HG02763 (cell line): Measurements from ENCODE around the gene FAM76B.
"Not testable (repeated sequence)": the region's sequence is repeated elsewhere in the genome, so short reads cannot be mapped to it uniquely, and the experiment has no call there.

Source experiments
- ATAC-seq: cut with Tn5 transposase; IDR thresholded peaks from one replicate; pipeline ENCODE4 v1.9.1; 2021; ENCODE audit warnings: mild to moderate bottlenecking, moderate library complexity; ENCODE audit not compliant: unreplicated experiment

Gene FAM76B

DNA sequence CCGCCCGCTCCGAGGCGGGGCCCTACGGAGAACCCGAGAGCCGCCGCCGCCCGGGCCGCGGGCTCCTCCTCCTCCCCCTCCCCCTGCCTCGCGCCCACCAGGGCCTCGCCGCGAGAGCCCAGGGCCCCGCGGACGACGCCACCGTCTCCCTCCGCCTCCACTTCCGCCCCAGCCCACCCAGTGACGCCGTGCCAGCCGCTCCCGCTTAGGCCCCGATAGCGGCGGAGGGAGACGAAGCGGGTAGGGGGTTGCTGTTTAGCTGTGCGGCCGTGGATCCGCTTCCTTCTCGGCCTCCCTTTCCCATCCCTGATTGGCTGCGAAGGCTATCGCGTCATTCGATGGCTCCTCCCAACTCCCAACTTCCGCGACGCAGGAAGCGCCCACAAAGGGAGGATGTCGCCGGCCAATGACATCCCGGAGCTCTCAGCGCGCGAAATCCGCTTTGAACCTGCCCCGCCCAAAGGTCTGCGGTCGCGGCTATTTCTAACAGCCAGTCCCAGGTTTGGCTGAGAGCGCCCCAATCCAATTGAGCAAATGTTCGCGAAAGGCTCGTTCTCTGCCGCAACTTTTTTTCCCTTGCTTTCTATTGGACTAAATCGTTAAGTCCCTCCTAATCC is at the start of gene FAM76B:
TSS of gene FAM76B (minus strand) at position 277 of the 617 bp plus-strand sequence. CDS start 304 bp downstream, outside the sequence.
- ATAC-seq: peak; percentile 75

DNA sequence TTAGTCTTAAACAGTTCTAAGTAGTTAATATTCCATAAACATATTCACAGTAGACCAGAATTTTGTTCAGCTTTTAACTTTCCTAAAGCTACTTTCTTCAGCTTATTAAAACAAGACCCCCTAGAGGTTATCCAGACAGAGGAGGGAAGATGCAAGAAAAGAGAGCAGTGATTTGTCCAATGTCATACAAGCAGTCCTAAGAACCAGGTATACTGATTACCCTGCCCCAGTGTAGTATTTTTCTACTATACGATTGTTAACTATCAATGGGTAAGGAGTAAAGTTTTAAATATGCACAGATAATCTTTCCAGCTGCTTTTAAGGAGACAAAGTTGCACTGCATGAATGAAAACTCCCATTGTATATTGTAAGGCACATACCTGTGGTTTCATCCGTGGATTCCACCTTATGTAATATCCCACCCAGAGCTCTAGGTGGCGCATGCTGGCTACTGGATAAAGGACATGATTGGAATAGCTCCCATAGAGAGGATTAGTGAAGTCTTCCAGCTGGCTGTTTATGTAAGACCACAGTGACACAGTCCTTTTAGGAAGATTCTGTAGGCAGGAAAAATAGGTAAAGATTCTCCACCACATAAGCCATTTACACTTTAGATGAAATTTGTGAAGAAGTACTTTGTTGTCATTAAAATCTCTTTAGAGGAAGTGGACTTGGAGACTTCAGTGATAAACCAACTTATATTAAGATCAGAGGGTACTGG is 46.3 kb upstream of the FAM76B start:
- peak; percentile 81 for ATAC-seq

DNA sequence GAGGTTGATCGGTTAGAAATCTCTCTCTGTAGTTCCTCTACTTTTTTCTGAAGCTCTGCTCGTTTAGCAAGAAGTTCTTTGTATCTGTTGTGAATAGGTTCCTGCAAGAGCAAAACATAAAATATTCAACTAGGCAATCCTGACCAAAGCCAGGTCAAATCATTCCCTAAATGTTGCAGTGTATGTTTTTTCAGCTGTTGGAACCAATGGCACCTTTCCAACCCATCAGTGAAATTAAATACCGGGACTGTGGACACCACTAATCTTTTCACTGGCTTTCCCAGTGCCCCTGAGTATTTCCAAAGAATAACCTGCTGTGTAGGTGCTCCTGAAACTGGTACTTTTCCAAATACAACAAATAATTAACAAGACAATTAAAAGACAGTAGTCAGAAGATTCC is 45.8 kb upstream of the FAM76B start:
- no peak for ATAC-seq

DNA sequence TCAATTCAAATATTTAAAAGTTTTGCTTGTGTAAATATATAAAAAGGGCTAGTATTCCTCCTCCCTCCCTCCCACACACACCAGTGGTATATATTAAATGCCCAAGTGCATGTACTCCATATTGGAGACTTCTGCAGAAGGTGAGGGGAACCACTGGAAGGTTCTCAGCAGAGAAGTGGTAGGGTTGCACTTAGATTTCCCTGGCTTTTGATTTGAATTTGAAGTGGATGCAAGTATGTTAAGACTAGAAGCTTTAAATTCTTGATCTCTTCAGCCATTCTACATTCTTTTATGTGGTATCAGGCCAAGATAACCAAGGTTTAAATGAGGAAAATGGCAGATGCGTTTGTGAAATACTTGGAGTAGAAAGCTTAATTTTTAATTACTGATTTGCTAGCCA is 43.8 kb upstream of the FAM76B start:
- ATAC-seq: no peak

DNA sequence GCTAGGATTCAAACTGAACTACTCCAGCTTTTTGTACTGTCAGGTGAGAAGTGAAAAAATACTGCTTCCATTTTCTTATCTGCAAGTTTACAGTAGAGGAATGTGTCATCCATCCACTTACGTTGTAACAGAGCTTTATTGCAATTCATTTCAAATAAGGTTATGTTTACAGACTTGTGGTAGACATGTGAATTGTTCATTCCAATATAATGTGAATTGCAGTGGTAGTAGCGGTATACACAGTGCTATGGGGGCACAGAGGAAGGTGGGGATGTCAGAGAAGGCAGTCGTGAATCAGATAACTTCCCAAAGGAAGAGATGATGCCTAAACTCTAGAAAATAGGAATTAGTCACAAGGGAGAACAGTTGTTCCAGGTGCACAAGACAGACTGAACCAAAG is 43.2 kb upstream of the FAM76B start:
- no peak for ATAC-seq

DNA sequence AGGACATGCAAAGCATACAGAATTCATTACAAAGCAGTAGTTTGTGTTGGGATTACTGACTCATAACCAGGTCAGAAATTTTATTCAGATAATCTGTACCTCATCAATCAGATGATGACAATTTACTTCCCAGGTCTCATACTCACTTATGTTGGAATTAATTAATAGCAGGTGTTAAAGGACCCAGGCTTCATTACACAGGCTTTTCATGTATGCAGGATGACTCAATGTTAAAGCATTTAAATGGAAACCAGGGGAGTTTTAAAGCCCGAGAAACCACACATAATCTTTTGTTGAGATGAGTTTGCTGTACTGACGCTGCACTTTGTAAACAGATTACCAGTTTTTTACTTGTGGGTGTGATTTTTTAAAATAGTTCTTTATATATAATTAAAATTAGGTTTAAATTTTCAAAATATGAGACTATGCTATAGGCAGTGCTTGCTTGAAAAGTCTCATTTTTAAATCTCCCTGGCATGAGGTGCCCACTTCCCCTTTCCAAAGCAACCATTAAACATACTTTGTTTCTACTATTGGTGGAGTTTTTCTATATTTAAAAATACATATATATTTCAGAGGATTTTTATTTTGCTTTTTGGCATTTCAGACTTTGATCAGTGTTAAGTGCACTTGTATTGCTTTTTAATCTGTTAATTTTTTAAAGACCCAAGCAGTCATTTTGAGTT is 41.8 kb upstream of the FAM76B start:
- ATAC-seq: no peak

DNA sequence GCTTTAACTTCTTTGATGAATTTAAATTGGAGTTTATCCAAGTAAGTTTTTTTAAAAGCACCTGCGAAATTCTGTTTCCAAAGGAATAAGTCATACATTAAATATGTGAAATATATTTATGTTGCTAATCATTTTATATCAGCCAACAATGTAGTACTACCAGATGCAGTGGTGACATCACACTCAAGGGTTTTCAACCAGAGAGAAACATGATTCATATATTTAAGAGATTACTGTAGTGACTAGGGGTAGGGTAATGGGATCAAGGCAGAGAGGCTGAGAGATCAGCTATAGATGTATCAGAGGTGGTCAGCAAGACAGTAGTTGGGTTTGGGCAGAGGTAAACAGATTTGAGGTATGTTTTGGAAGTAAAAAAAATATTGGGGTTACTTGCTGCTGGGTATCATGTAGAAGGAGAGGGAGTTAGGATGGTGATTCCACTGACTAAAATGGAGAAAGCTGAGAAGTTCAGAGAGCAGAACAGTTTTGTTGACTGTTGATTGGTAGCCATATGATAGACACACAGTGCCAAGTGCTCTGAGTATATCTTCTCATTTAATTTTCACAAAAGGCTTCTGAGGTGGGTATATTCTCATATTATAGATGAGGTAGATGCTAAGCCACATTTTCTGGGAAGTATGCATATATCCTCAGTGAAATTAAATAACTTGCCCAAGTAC is 40.1 kb upstream of the FAM76B start:
- ATAC-seq: no peak

DNA sequence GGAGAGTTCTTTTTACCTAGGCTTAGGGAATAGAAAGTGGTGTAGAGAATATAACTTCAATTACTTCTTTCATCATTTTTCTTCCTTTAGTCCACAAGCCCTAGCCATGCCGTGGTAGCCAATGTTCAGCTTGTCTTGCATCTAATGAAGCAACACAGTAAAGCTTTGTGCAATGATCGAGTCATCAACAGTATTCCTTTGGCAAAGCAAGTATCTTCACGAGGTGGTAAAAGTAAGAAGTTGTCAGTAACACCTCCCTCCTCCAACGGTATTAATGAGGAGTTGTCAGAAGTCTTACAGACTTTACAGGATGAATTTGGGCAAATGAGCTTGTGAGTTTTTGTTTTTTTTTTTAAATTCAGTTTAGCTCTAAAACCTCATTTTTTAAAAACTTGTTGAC is 38.1 kb upstream of the FAM76B start:
- ATAC-seq: no peak

DNA sequence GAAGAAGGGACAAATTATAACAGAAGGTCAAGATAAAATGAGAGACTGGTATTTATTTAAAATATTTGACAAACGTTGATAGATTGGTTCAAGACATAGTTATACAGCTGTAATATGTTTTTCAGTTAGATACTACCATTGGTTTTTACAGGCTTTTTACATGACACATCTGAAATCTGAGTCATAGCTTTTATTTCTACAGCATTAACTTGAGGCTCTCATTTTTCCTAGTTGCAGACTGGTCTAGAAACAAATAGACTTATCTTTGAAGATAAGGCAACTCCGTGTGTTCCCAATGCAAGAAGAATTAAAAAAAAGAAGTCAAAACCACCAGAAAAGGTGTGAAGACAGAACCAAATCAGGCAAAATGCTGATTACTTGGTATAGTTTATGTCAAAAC is 32.1 kb upstream of the FAM76B start:
- ATAC-seq: no peak

DNA sequence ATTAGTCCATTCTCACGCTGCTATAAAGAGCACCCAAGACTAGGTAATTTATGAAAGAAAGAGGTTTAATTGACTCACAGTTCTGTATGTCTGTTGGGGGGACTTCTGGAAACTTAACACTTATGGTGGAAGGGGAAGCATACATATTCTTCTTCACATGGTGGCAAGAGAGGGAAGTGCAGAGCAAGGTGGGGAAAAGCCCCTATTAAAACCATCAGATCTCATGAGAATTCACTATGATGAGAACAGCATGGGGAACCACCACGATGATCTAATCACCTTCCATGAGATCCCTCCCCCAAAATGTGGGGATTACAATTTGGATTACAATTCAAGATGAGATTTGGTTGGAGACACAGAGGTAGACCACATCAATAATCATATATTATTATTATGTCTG is 26.5 kb upstream of the FAM76B start:
- no peak for ATAC-seq

DNA sequence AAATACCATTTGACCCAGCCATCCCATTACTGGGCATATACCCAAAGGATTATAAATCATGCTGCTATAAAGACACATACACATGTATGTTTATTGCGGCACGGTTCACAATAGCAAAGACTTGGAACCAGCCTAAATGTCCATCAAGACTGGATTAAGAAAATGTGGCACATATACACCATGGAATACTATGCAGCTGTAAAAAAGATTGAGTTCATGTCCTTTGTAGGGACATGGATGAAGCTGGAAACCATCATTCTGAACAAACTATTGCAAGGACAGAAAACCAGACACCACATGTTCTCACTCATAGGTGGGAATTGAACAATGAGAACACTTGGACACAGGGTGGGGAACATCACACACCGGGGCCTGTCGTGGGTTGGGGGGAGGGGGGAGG is 21.5 kb upstream of the FAM76B start:
- ATAC-seq: not testable (repeated sequence)

DNA sequence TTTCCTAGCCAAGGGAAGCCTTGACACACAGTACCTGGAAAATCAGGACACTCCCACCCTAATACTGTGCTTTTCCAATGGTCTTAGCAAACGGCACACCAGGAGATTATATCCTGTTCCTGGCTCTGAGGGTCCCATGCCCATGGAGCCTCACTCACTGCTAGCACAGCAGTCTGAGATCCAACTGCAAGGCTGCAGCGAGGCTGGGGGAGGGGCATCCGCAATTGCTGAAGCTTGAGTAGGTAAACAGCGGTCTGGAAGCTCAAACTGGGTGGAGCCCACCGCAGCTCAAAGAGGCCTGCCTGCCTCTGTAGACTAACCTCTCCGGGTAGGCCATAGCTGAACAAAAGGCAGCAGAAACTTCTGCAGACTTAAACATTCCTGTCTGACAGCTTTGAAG is 16.9 kb upstream of the FAM76B start:
- ATAC-seq: not testable (repeated sequence)

DNA sequence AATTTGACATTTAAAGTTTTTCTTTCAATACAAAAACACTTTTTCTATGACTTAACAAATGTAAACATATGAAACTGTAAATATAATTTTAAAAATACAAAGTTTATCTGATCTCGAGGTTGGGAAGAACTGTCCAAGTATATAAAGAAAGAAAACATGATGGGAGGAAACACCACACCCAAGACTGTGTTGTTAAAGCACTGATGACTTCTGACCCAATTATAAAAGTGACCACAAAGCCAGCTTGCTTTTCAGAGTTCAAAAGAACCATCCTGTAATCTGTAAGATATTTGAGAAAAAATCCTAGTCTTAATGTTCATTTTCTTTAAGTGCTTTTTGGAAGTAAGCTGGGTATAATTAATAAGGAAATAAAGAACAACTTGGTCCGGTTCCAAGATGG is 16.3 kb upstream of the FAM76B start:
- ATAC-seq: no peak

DNA sequence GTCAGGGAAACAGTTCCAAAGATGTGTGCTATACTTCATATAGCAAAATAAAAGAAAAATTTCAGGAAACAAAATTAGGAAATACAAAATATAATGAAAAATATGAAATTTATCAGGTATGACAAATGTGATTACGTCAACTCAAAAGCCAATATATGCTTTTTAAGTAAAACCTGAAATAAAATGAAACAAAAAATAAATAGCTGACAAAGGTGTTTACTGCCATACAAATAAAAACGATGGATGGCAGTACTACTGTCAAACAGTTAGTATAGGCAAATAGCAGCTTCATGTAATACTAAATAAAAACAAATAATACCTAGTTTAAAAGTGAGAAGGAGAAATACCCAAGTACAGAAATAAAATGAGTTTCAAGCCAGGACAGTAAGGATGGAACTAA is 14.4 kb upstream of the FAM76B start:
- no peak for ATAC-seq

DNA sequence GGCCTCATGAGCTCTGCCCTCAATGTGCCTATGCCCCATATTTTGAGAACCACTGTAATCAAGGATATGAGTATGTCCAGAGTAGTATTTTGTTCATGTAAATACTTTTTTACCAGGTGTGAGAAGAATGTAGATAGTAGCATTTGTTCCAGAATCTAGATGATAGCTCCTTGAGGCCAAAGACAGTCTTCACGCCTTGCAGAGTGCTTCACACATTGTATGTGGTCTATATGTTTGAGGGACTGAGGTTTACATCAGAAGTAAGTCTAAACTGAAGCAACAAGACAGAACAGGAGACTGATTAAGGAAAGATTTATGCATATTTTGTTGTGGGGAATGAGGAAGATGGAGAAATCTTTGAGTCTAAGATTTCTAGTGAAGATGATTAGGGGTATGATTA is 13.2 kb upstream of the FAM76B start:
- no peak for ATAC-seq

DNA sequence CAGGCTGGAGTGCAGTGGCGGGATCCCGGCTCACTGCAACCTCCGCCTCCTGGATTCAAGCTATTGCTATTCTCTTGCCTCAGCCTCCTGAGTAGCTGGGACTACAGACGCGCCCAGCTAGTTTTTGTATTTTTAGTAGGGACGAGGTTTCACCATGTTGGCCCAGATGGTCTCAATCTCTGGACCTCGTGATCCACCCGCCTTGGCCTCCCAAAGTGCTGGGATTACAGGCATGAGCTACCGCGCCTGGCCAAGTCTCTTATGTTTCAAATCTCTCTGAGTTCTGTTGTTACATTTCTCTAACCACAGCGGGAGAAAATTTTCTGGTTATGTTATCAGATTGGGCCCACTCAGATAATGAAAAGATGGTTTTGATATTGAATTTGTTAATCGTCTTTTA is 10.9 kb upstream of the FAM76B start:
- ATAC-seq: no peak

DNA sequence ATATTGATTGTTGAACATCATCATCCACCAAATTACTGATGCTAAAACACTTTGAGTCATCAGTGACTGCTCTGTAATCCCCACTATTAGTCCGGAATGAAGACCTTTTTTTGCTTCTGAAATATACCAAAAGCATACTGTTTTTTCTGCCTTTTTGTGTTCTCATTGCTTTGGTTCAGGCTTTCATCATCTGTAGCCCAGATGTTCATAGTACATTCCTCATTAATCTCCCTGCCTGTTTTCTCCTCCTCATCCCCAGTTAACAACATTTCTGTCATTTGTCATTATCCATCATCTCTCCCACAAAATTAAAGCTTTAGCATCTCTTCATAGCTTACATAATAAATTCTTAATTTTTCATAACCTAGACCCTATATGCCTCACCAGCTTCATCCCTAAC is 10.0 kb upstream of the FAM76B start:
- no peak for ATAC-seq

DNA sequence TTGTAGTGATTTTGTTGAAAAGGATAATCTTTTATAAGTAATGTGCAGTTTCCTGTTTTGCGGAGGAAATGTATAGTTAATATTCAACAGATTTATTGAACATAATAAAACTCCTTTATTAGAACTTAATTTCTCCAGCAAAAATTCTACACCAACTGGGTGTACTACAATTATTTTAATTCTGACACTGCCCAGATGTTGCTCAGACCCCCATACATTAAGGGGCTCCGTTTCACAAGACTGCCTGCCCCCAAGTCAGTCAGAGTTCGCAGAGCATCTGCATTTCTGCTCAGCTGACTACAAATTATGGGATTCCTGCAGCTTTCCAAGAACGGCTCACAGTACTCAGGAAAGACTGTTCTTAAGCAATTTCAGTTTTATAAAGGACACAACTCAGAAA is 6.9 kb upstream of the FAM76B start:
- no peak for ATAC-seq

DNA sequence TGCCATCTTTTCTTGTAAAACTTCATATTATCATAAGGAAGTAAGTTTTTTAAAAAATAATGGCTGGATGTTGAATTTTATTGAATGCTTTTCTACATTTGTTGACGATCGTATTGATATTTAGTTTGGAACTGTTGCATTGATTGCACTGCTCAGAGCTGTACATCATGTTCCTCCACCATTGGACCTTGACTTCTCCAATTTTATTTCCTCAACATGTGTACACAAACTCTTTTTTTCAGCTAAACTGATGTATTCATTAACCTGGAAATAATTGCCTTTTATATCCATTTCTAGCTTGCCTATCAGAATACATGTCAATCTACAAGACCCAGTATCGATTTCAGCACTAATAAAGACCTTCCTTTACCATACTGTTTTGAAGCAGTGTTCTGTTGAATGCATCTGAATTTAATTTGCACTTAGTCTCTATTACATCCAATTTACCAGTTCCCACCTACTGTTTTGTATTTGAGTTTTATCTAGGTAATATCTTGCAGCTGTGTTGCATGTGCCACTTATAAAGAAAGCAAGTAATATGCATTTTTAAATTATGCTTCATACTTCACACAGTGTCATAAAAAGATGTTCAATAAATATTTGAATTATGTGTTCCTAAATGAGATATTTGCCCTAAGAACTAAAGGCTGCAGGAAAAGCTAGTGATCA is 6.2 kb upstream of the FAM76B start:
- ATAC-seq: no peak

DNA sequence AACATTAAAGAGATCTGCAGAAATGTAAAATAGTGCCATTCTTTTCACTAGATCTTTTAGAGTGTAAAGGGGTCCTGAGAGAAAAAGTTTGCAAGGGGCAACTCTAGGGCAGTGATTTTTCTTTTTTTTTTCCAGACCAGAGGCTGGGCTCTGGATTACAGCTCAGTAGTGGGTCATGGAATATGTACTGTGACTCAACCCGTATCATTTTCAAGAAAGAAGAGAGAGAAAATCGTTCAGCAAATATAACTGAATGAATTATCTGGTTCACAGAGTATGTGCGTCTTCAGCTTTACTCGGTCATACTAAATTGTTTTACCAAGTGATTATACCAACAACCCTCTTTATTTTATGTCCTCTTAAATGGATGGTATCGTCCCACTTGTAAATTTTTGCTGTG is 4.5 kb upstream of the FAM76B start:
- ATAC-seq: no peak

DNA sequence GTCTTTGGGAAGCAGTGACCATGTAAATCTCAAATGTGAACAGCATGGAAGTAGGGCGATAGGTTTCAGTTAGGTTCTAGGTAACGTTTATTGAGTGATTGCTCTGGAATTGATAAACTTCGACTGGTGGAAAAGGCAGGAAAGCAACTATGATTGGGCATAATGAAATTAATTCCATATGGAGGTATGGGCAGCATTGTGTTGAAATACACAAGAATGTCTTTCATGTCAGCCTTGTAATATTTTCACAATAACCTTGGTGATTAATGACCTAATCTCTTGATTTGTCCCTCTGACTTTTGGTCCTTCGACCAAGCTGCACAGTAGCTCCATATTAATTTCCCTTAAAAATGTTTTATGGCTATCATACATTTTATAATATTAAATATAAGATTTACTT is 3.5 kb upstream of the FAM76B start:
- ATAC-seq: no peak
